Smooth muscle cell (in vitro differentiated cells): ENCODE data around the gene MZT1. TPM values are rescaled to one million over a fixed set of nuclear protein-coding genes. Genes with fewer than 3 reads are reported as not detected.
A peak's percentile ranks its signal among the peaks of the same experiment; 100 is the strongest.

Experiments used
- DNase-seq: peaks from one replicate; lab custom pipeline; 2025; ENCODE audit not compliant: unreplicated experiment; lab: John Stamatoyannopoulos, UW
- H2AFZ ChIP-seq: fragments of 200-600 bp; sonication (generic); 2 replicates; pipeline ENCODE4 v1.6.0; 2016; ENCODE audit warnings: antibody characterized with exemption, low read depth, mild to moderate bottlenecking
- H3F3A ChIP-seq: fragments of 200-600 bp; sonication (generic); 2 replicates; pipeline ENCODE4 v1.6.0; 2017; ENCODE audit warnings: antibody characterized with exemption, low read depth
- H3K27ac ChIP-seq: fragments of 200-600 bp; sonication (generic); 2 replicates; pipeline ENCODE4 v1.5.1; 2016; ENCODE audit warnings: low read depth, mild to moderate bottlenecking
- H3K27me3 ChIP-seq: fragments of 200-600 bp; sonication (generic); 2 replicates; pipeline ENCODE4 v1.6.1; 2016; ENCODE audit warnings: low read depth, mild to moderate bottlenecking
- H3K36me3 ChIP-seq: fragments of 200-600 bp; sonication (generic); 2 replicates; pipeline ENCODE4 v1.5.1; 2016; ENCODE audit warnings: low read depth
- H3K4me1 ChIP-seq: fragments of 200-600 bp; sonication (generic); 2 replicates; pipeline ENCODE4 v1.5.1; 2016; ENCODE audit warnings: low read depth
- H3K4me2 ChIP-seq: fragments of 200-600 bp; sonication (generic); 2 replicates; pipeline ENCODE4 v1.6.0; 2016; ENCODE audit warnings: mild to moderate bottlenecking
- H3K4me3 ChIP-seq: fragments of 200-600 bp; sonication (generic); 2 replicates; pipeline ENCODE4 v1.5.1; 2016; ENCODE audit warnings: mild to moderate bottlenecking
- H3K79me2 ChIP-seq: fragments of 200-600 bp; sonication (generic); 2 replicates; pipeline ENCODE4 v1.6.0; 2016; ENCODE audit warnings: low read depth, mild to moderate bottlenecking
- H3K9ac ChIP-seq: fragments of 200-600 bp; sonication (generic); 2 replicates; pipeline ENCODE4 v1.6.0; 2016; ENCODE audit warnings: low read depth
- H3K9me3 ChIP-seq: fragments of 200-600 bp; sonication (generic); replicated peaks from 2 replicates; pipeline ENCODE4 v1.5.1; 2016; ENCODE audit warnings: low read depth
- H4K20me1 ChIP-seq: fragments of 200-600 bp; sonication (generic); 2 replicates; pipeline ENCODE4 v1.6.0; 2016; ENCODE audit warnings: low read depth
- CTCF ChIP-seq: fragments of 200-600 bp; sonication (generic); IDR thresholded peaks from 2 replicates; pipeline ENCODE4 v1.5.1; 2017; ENCODE audit warnings: borderline replicate concordance, mild to moderate bottlenecking, antibody characterized with exemption; ENCODE audit not compliant: insufficient read depth, poor library complexity, severe bottlenecking
- WGBS: methylation state at CpG from one replicate; pipeline ENCODE4 v1.1.7; 2016; ENCODE audit warnings: low lambda C conversion rate; 5-methylcytosine and 5-hydroxymethylcytosine counted together
- polyA plus RNA-seq: library from polyadenylated mRNA; unstranded; fragments of >200 nt; fragmentation: Nextera tagmentation; extraction: Ambion mirVana; gene quantifications from 2 replicates; pipeline ENCODE4 v1.2.1, GENCODE V29; 2016
- total RNA-seq: library from RNA; depleted of rRNA; stranded (reverse); fragments of >200 nt; gene quantifications from 2 replicates; pipeline ENCODE4 v1.2.3, GENCODE V29; 2014

The MZT1 gene
- total and polyA plus RNA-seq, 2 experiments from 2014 or later = 10.3 to 16.8 TPM

DNA sequence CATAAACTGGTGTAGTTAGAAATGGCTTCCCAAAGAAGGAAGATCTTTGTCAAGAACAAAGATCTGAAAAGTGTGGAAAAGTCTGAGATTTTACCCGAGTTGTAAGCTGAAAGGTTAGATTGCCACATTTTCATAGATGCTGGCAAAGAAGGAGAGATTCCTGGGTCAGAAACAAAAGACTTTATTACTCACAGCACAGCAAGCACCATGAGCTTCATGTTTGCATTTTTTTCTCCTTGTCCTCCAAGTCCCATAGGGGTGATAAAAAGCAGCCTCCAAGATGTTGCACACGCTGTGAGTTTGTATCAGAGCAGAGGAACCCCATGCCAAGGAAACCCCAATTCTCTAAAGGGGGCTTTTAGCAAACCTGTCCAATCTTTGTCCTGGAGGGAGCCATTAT lies 29.3 kb downstream of the MZT1 start:
- H3K79me2 ChIP-seq = no peaks in the 10 kb centered on the region
- no peak for DNase-seq
- H3K9me3 ChIP-seq = no peaks in the 10 kb centered on the region
- no peak overlapping the region for H2AFZ ChIP-seq
- no peaks in the 10 kb centered on the region for H4K20me1 ChIP-seq
- H3K9ac ChIP-seq = no peak overlapping the region
- 90% methylated on average over 2 of the region's 2 CpGs for WGBS
- no peaks in the 10 kb centered on the region for H3K27me3 ChIP-seq
- H3K36me3 ChIP-seq = no peaks in the 10 kb centered on the region
- H3F3A ChIP-seq = no peaks in the 10 kb centered on the region
- H3K4me3 ChIP-seq = no peak overlapping the region
- no peak overlapping the region for H3K27ac ChIP-seq
- TF ChIP-seq CTCF = no peak
- H3K4me2 ChIP-seq = no peak overlapping the region
- no peaks in the 10 kb centered on the region for H3K4me1 ChIP-seq

- Histone ChIP-seq H3K27me3 (no peaks in the 10 kb centered on the region), H3K4me1 (no peaks in the 10 kb centered on the region), H3K36me3 (no peaks in the 10 kb centered on the region), H4K20me1 (no peaks in the 10 kb centered on the region), H3K79me2 (no peaks in the 10 kb centered on the region), H3K9ac (no peak overlapping the region), H2AFZ (no peak overlapping the region), H3K4me2 (no peak overlapping the region), H3K27ac (no peak overlapping the region), H3K9me3 (no peaks in the 10 kb centered on the region), H3F3A (no peaks in the 10 kb centered on the region), H3K4me3 (no peak overlapping the region)
- 28% methylated on average over 1 of the region's 1 CpG for WGBS
- TF ChIP-seq CTCF = peak; percentile 54
- no peak for DNase-seq
Measured at GRCh38 chr13:72696579-72696978, 30.9 kb downstream of the MZT1 start.

- no peaks in the 10 kb centered on the region for H3K9me3 ChIP-seq
- DNase-seq = no peak
- TF ChIP-seq CTCF = no peak
- no peaks in the 10 kb centered on the region for H3K79me2 ChIP-seq
- no peaks in the 10 kb centered on the region for H4K20me1 ChIP-seq
- WGBS = 21% methylated on average over 8 of the region's 8 CpGs
- H3K27me3 ChIP-seq = no peaks in the 10 kb centered on the region
- H3K36me3 ChIP-seq = no peaks in the 10 kb centered on the region
- H3K4me1 ChIP-seq = no peaks in the 10 kb centered on the region
- no peak overlapping the region for H3K4me3 ChIP-seq
- H3F3A ChIP-seq = no peaks in the 10 kb centered on the region
- H2AFZ ChIP-seq = peak overlapping the region; percentile 68
- H3K4me2 ChIP-seq = peak overlapping the region; percentile 42
- H3K9ac ChIP-seq = no peak overlapping the region
- H3K27ac ChIP-seq = no peak overlapping the region
Measured at GRCh38 chr13:72694314-72694713, 33.1 kb downstream of the MZT1 start.

DNA sequence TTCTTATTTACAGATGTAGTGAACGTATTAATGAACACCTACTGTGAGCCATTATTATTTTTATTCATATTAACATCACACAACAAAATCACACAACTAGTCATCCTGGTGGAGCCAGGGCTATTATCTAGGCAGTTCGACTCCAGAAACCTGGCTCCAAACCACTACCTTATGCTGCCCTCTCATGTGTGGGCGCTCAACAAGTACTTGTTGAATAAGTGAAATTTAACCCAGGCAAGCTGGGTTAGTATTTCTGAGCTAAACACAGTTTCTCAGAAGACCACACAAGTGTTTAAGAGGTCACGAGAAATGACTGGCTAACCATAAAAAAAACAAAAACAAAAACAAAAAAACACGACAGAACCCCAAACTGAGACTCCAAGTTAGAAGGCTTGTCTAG lies 33.6 kb downstream of the MZT1 start:
- H3K9me3 ChIP-seq = no peaks in the 10 kb centered on the region
- H4K20me1 ChIP-seq = no peaks in the 10 kb centered on the region
- no peaks in the 10 kb centered on the region for H3F3A ChIP-seq
- TF ChIP-seq CTCF = no peak
- no peaks in the 10 kb centered on the region for H3K36me3 ChIP-seq
- H3K79me2 ChIP-seq = no peaks in the 10 kb centered on the region
- no peak overlapping the region for H3K4me3 ChIP-seq
- peak overlapping the region; percentile 68 for H2AFZ ChIP-seq
- H3K27ac ChIP-seq = no peak overlapping the region
- no peak for DNase-seq
- H3K27me3 ChIP-seq = no peaks in the 10 kb centered on the region
- H3K4me1 ChIP-seq = no peaks in the 10 kb centered on the region
- peak overlapping the region; percentile 42 for H3K4me2 ChIP-seq
- 66% methylated on average over 5 of the region's 5 CpGs for WGBS
- no peak overlapping the region for H3K9ac ChIP-seq
